PC-9 (cell line): Measurements from ENCODE around the gene ZNF219. TPM values are rescaled to one million over a fixed set of nuclear protein-coding genes. Genes with fewer than 3 reads are reported as not detected.

Source experiments
- BruUV-seq: library from RNA; stranded (reverse); fragments of 400-500 nt; replicated peaks from 2 replicates; lab custom pipeline; 2021; lab: Mats Ljungman, UMichigan
- CTCF ChIA-PET: fragments of 300-600 bp; sonication (Branson Sonifier 250); formaldehyde crosslinking; loops from one replicate; lab custom pipeline; 2022; ENCODE audit warnings: antibody characterized with exemption; lab: Charles Lee
- POLR2A ChIA-PET: fragments of 300-600 bp; sonication (Branson Sonifier 250); formaldehyde crosslinking; loops from one replicate; lab custom pipeline; 2022; ENCODE audit warnings: antibody characterized with exemption; ENCODE audit not compliant: unreplicated experiment; lab: Charles Lee
- DNase-seq, 2 experiments: peaks; one replicate each; pipeline versions ENCODE4 v3.0.0 to v3.0.0-alpha.2; 2015 to 2022; ENCODE audit warnings: mixed read lengths in 1 of 2
- H2AFZ ChIP-seq: fragments of 200-600 bp; sonication (generic); 2 replicates; pipeline ENCODE4 v1.8.1; 2017; ENCODE audit warnings: antibody characterized with exemption
- H3F3A ChIP-seq: fragments of 200-600 bp; sonication (generic); 2 replicates; pipeline ENCODE4 v1.8.1; 2017; ENCODE audit warnings: antibody characterized with exemption, mild to moderate bottlenecking, low read depth; ENCODE audit not compliant: insufficient read depth
- H3K27ac ChIP-seq: fragments of 200-600 bp; sonication (generic); 2 replicates; pipeline ENCODE4 v1.6.1; 2016; ENCODE audit warnings: mixed run types
- H3K27me3 ChIP-seq: fragments of 200-600 bp; sonication (generic); 2 replicates; pipeline ENCODE4 v1.6.1; 2016; ENCODE audit warnings: low read depth, mixed run types; ENCODE audit not compliant: insufficient read depth
- H3K36me3 ChIP-seq: fragments of 200-600 bp; sonication (generic); 2 replicates; pipeline ENCODE4 v1.6.1; 2016; ENCODE audit warnings: low read depth, mixed run types
- H3K4me1 ChIP-seq: fragments of 200-600 bp; sonication (generic); replicated peaks from 2 replicates; pipeline ENCODE4 v1.6.1; 2016; ENCODE audit warnings: mixed run types; ENCODE audit not compliant: insufficient read depth
- H3K4me2 ChIP-seq: fragments of 200-600 bp; sonication (generic); 2 replicates; pipeline ENCODE4 v1.6.1; 2017; ENCODE audit warnings: mixed run types
- H3K4me3 ChIP-seq: fragments of 200-600 bp; sonication (generic); 2 replicates; pipeline ENCODE4 v1.6.1; 2016; ENCODE audit warnings: mixed run types
- H3K79me2 ChIP-seq: fragments of 200-600 bp; sonication (generic); 2 replicates; pipeline ENCODE4 v1.6.1; 2017; ENCODE audit warnings: low read depth, mixed run types
- H3K9me2 ChIP-seq: fragments of 200-600 bp; sonication (generic); 2 replicates; pipeline ENCODE4 v1.8.1; 2017; ENCODE audit warnings: mild to moderate bottlenecking; ENCODE audit not compliant: insufficient read depth
- H3K9me3 ChIP-seq: fragments of 200-600 bp; sonication (generic); 2 replicates; pipeline ENCODE4 v1.8.1; 2016; ENCODE audit warnings: low read depth; ENCODE audit not compliant: insufficient read depth
- H4K20me1 ChIP-seq: fragments of 200-600 bp; sonication (generic); 2 replicates; pipeline ENCODE4 v1.8.1; 2017; ENCODE audit not compliant: insufficient read depth
- EZH2 ChIP-seq: fragments of 200-600 bp; sonication (generic); IDR thresholded peaks from 2 replicates; pipeline ENCODE4 v1.8.0; 2017; ENCODE audit warnings: antibody characterized with exemption, low read depth
- intact Hi-C: fragments of 100-400 bp; cut with micrococcal nuclease; formaldehyde crosslinking; loops from one replicate; pipeline ENCODE4 v1.10.0; 2022; ENCODE audit not compliant: unreplicated experiment
- total RNA-seq: library from RNA; stranded (reverse); gene quantifications from 2 replicates; pipeline ENCODE4 v1.2.3, GENCODE V29; 2021
- TF ChIP-seq, protein P1 (sequence below): fragments of 200-600 bp; sonication (generic); conservative IDR thresholded peaks from 2 replicates; pipeline ENCODE4 v1.6.1; 2017; ENCODE audit warnings: mixed run types, antibody characterized with exemption, mild to moderate bottlenecking, moderate library complexity

The ZNF219 gene
- total RNA-seq, 1 experiment from 2014 or later, result 25.3 TPM

DNA sequence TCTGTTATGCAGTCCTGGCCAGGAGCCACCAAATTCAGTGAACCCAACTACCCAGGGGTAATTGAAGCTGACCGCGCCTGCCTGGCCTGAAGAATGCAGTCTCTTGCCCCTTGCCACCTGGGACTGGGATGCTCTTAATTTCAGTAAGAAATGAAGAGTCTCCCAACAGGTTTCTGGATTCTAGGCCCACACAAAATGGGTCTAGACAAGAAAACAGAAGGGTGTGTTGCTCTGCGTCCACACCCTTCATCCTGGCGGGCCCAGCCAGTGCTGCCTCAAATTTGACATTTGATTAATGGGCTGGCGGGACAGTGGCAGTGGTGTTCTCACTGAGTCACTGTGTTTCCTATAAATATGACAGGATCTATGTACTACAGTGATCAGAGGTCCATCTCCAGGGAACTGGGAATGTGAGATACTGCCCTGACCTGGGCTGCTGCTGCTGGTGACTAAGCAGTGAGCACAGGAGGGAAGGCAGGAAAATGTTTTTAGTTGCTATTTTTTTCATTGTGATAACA is 8.9 kb upstream of the ZNF219 start:
- Histone ChIP-seq H2AFZ (no peak overlapping the region), H3K9me2 (no peaks in the 10 kb centered on the region), H3K27ac (no peak overlapping the region), H3K4me2 (no peak overlapping the region), H4K20me1 (no peaks in the 10 kb centered on the region), H3F3A (peaks cover 11% of the 10 kb centered on the region), H3K36me3 (no peaks in the 10 kb centered on the region), H3K9me3 (no peaks in the 10 kb centered on the region), H3K27me3 (no peaks in the 10 kb centered on the region), H3K4me3 (no peak overlapping the region), H3K4me1 (peaks cover 32% of the 10 kb centered on the region), H3K79me2 (no peaks in the 10 kb centered on the region)
- DNase-seq, result peak; percentile 22 to 43
- BruUV-seq, result no TSS peak
- intact Hi-C loops, result loop anchor here (10.0 kb wide), 1 partner anchor 133 kb away; no protein-coding TSS in a partner anchor
- no peak for TF ChIP-seq EZH2
- TF ChIP-seq, protein P1, sequence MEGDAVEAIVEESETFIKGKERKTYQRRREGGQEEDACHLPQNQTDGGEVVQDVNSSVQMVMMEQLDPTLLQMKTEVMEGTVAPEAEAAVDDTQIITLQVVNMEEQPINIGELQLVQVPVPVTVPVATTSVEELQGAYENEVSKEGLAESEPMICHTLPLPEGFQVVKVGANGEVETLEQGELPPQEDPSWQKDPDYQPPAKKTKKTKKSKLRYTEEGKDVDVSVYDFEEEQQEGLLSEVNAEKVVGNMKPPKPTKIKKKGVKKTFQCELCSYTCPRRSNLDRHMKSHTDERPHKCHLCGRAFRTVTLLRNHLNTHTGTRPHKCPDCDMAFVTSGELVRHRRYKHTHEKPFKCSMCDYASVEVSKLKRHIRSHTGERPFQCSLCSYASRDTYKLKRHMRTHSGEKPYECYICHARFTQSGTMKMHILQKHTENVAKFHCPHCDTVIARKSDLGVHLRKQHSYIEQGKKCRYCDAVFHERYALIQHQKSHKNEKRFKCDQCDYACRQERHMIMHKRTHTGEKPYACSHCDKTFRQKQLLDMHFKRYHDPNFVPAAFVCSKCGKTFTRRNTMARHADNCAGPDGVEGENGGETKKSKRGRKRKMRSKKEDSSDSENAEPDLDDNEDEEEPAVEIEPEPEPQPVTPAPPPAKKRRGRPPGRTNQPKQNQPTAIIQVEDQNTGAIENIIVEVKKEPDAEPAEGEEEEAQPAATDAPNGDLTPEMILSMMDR, result no peak
- CTCF ChIA-PET, result no interaction called here
- POLR2A ChIA-PET, result no interaction called here

DNA sequence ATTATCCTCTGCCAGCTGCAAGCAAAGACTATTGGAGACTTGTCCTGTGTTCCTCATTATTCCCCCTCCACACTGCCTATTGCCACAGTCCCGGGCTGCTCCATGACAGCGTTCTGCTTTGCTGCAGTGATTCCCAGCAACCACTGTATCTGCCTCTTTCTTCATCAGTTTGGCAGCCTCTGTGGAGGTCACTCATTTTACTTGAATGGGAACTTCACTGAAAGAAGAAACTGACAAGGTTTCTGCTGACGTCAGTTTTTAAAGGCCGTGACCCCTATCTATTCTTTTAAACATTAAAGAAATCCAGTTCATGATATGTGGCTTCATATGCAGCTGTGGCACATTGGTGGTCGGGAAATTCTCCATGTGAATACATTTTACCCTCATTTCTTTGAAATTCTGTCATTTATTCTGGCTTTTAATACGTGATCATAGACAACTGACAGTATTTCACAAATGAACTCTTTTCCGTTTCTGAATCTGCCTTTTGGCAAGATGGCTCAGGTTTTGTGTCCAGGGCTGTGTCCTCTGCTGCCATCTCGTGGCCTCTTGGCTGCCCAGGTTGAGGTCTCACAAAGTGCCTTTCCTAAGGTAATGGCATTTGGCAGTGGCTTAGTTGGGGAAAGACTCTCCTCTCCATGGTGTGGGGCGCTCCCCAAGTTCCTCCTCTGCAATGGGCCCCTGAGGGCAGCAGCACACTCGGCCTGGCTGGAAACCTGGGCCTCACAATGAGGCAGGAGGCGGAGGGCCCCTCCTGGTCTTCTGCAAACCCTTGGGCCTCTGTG is 8.2 kb upstream of the ZNF219 start:
- Histone ChIP-seq H3K79me2 (no peaks in the 10 kb centered on the region), H3K4me1 (peaks cover 39% of the 10 kb centered on the region), H3K4me2 (peak overlapping the region; percentile 37; the same call in 1 of the 2 replicates), H4K20me1 (no peaks in the 10 kb centered on the region), H2AFZ (no peak overlapping the region), H3K36me3 (no peaks in the 10 kb centered on the region), H3F3A (peaks cover 11% of the 10 kb centered on the region), H3K9me2 (no peaks in the 10 kb centered on the region), H3K27me3 (no peaks in the 10 kb centered on the region), H3K27ac (no peak overlapping the region), H3K4me3 (no peak overlapping the region), H3K9me3 (no peaks in the 10 kb centered on the region)
- CTCF ChIA-PET, result no interaction called here
- POLR2A ChIA-PET, result no interaction called here
- intact Hi-C loops, result loop anchor here (10.0 kb wide), 1 partner anchor 132 kb away; no protein-coding TSS in a partner anchor
- BruUV-seq, result no TSS peak
- TF ChIP-seq, protein P1, result peak; percentile 76
- no peak for TF ChIP-seq EZH2
- DNase-seq, result peak; percentile 55 to 71

DNA sequence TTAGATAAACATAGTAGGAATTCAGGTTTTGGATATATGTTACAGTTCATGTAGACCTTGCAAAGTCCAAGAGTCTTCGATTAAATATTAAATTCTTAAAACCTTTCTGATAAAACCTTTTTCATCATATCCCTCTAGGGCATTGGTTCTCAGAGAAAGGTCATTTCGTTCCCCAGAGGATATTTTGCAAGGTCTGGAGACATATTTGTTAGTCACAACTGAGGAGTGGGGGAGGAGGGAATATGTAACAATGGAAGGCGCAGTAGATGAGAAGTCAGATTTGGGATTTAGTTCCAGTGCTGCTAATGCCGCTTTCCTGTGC is 7.7 kb upstream of the ZNF219 start:
- no peaks in the 10 kb centered on the region for H3K9me2 ChIP-seq
- no peak overlapping the region for H2AFZ ChIP-seq
- ChIA-PET CTCF (no interaction called here), POLR2A (no interaction called here)
- no peak overlapping the region for H3K27ac ChIP-seq
- intact Hi-C loops, result loop anchor here (10.0 kb wide), 1 partner anchor 131 kb away; no protein-coding TSS in a partner anchor
- H3K27me3 ChIP-seq, result no peaks in the 10 kb centered on the region
- no peaks in the 10 kb centered on the region for H3K36me3 ChIP-seq
- no peak overlapping the region; the same call in 1 of the 2 replicates for H3K4me2 ChIP-seq
- H3K4me1 ChIP-seq, result peaks cover 40% of the 10 kb centered on the region
- H3K9me3 ChIP-seq, result no peaks in the 10 kb centered on the region
- DNase-seq, result no peak
- TF ChIP-seq EZH2, result no peak
- BruUV-seq, result no TSS peak
- H4K20me1 ChIP-seq, result no peaks in the 10 kb centered on the region
- H3F3A ChIP-seq, result peaks cover 11% of the 10 kb centered on the region
- H3K4me3 ChIP-seq, result no peak overlapping the region
- no peaks in the 10 kb centered on the region for H3K79me2 ChIP-seq
